Calu3 (cell line): ENCODE data around the gene KLK10. TPM values are rescaled to one million over a fixed set of nuclear protein-coding genes. Genes with fewer than 3 reads are reported as not detected.

Source experiments
- BruUV-seq: library from RNA; stranded (reverse); fragments of 400-500 nt; replicated peaks from 2 replicates; lab custom pipeline; 2021; lab: Mats Ljungman, UMichigan
- CTCF ChIA-PET: fragments of 300-600 bp; sonication (Branson Sonifier 250); formaldehyde crosslinking; loops from one replicate; lab custom pipeline; 2022; ENCODE audit warnings: antibody characterized with exemption; lab: Charles Lee
- DNase-seq: peaks from one replicate; pipeline ENCODE4 v3.0.0; 2022
- H3K27ac Mint-ChIP-seq: one replicate; pipeline ENCODE4 v1.8.0; 2022; ENCODE audit warnings: mixed read lengths; ENCODE audit not compliant: unreplicated experiment
- H3K27me3 Mint-ChIP-seq: one replicate; pipeline ENCODE4 v1.8.0; 2022; ENCODE audit warnings: mixed read lengths; ENCODE audit not compliant: unreplicated experiment
- H3K36me3 Mint-ChIP-seq: one replicate; pipeline ENCODE4 v1.8.0; 2022; ENCODE audit warnings: mild to moderate bottlenecking, moderate library complexity, mixed read lengths; ENCODE audit not compliant: insufficient read depth, unreplicated experiment
- H3K4me1 Mint-ChIP-seq: one replicate; pipeline ENCODE4 v1.8.0; 2022; ENCODE audit warnings: mild to moderate bottlenecking, low read depth, mixed read lengths; ENCODE audit not compliant: unreplicated experiment
- H3K4me3 Mint-ChIP-seq: one replicate; pipeline ENCODE4 v1.8.0; 2022; ENCODE audit warnings: mild to moderate bottlenecking, low read depth, moderate library complexity, mixed read lengths; ENCODE audit not compliant: unreplicated experiment
- H3K9me3 Mint-ChIP-seq: one replicate; pipeline ENCODE4 v1.8.0; 2022; ENCODE audit warnings: low read depth, mixed read lengths; ENCODE audit not compliant: unreplicated experiment
- intact Hi-C: fragments of 100-400 bp; cut with micrococcal nuclease; formaldehyde crosslinking; loops from one replicate; pipeline ENCODE4 v1.10.0; 2022; ENCODE audit not compliant: unreplicated experiment
- total RNA-seq: library from RNA; stranded (reverse); gene quantifications from 2 replicates; pipeline ENCODE4 v1.2.3, GENCODE V29; 2022
- TF ChIP-seq, protein P1 (sequence below): fragments of 200-600 bp; IDR thresholded peaks from one replicate; pipeline ENCODE4 v1.8.0; 2022; ENCODE audit warnings: antibody characterized with exemption; ENCODE audit not compliant: unreplicated experiment

Gene KLK10
- total RNA-seq, 1 experiment from 2014 or later = 24.2 TPM

DNA sequence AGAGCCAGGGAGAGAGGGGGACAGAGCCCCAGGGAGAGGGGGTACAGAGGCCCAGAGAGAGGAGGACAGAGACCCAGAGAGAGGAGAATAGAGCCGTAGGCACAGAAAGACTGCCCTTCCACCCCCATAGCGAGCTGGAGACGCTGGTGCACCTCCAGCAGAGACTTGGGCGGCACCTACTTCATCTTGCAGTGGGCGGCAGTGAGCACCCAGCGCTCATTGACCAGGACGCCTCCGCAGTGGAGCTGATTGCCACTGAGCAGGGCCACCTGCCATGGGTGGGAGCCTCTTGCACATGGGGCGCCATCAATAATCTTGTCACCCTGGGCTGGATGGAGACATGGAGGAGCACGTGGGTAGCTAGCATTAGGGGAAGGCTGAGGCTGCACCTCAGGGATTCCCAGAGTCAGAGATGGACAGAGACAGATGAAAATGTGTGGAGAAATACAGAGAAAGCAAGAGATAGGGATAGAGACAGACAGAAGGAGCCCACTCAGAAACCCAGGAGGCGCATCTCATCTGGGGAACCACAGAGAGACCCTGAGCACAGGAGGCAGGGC is 37.8 kb downstream of the KLK10 start:
- CTCF ChIA-PET = no interaction called here
- peaks cover under 1% of the 10 kb centered on the region for H3K36me3 Mint-ChIP-seq
- H3K4me3 Mint-ChIP-seq = no peak overlapping the region
- no peak for DNase-seq
- TF ChIP-seq, protein P1, sequence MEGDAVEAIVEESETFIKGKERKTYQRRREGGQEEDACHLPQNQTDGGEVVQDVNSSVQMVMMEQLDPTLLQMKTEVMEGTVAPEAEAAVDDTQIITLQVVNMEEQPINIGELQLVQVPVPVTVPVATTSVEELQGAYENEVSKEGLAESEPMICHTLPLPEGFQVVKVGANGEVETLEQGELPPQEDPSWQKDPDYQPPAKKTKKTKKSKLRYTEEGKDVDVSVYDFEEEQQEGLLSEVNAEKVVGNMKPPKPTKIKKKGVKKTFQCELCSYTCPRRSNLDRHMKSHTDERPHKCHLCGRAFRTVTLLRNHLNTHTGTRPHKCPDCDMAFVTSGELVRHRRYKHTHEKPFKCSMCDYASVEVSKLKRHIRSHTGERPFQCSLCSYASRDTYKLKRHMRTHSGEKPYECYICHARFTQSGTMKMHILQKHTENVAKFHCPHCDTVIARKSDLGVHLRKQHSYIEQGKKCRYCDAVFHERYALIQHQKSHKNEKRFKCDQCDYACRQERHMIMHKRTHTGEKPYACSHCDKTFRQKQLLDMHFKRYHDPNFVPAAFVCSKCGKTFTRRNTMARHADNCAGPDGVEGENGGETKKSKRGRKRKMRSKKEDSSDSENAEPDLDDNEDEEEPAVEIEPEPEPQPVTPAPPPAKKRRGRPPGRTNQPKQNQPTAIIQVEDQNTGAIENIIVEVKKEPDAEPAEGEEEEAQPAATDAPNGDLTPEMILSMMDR = no peak
- H3K4me1 Mint-ChIP-seq = peaks cover 45% of the 10 kb centered on the region
- H3K9me3 Mint-ChIP-seq = no peaks in the 10 kb centered on the region
- H3K27me3 Mint-ChIP-seq = peaks cover 18% of the 10 kb centered on the region
- intact Hi-C loops = no loop called here
- H3K27ac Mint-ChIP-seq = peak overlapping the region; percentile 62
- no TSS peak for BruUV-seq

DNA sequence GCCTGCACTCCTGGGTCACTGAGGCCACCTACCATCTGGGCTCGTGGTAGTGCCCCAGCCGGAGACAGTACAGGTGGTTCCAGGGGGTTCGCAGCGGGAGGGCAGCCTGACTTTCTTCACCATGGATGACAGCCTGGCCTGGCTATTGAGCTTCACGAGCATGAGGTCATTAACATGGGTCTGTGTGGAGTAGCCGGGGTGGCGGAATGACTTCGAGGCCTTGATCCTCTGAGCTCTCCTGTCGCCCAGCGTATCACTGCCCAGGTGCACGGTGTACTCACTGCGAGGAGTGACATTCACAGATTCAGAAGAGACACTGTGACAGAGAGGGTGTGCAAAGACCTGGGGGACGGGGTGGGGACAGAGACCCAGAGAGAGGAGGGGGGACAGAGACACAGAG is 39.3 kb downstream of the KLK10 start:
- H3K27ac Mint-ChIP-seq = peak overlapping the region; percentile 62
- CTCF ChIA-PET = interaction anchor here (0.9 kb wide), 1 partner anchor 22 kb away, joined by 4 read pairs; no protein-coding TSS in a partner anchor
- H3K9me3 Mint-ChIP-seq = no peaks in the 10 kb centered on the region
- DNase-seq = no peak
- no TSS peak for BruUV-seq
- intact Hi-C loops = no loop called here
- TF ChIP-seq, protein P1 = no peak
- peaks cover 18% of the 10 kb centered on the region for H3K27me3 Mint-ChIP-seq
- peaks cover 56% of the 10 kb centered on the region for H3K4me1 Mint-ChIP-seq
- H3K36me3 Mint-ChIP-seq = peaks cover 13% of the 10 kb centered on the region
- no peak overlapping the region for H3K4me3 Mint-ChIP-seq

DNA sequence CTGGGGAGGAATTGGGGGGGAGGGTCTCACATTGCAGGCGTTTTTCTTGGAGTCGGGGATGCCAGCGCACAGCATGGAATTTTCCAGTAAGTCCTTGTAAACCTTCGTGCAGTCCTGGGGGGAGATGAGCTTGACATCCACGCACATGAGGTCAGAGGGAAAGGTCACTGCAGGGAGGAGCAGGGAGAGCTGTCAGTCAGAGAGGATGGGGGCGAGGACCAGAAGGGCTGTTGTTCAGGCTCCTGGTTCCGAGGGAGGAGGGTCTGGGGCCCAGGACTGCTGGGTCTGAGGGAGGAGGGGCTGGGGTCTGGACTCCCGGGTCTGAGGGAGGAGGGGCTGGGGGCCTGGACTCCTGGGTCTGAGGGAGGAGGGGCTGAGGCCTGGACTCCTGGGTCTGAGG is 39.8 kb downstream of the KLK10 start:
- H3K4me1 Mint-ChIP-seq = peaks cover 56% of the 10 kb centered on the region
- DNase-seq = no peak
- peaks cover 18% of the 10 kb centered on the region for H3K27me3 Mint-ChIP-seq
- peaks cover 13% of the 10 kb centered on the region for H3K36me3 Mint-ChIP-seq
- no TSS peak for BruUV-seq
- no peak overlapping the region for H3K27ac Mint-ChIP-seq
- H3K9me3 Mint-ChIP-seq = no peaks in the 10 kb centered on the region
- intact Hi-C loops = no loop called here
- CTCF ChIA-PET = interaction anchor here (0.9 kb wide), 1 partner anchor 23 kb away, joined by 4 read pairs; no protein-coding TSS in a partner anchor
- H3K4me3 Mint-ChIP-seq = no peak overlapping the region
- TF ChIP-seq, protein P1 = no peak

DNA sequence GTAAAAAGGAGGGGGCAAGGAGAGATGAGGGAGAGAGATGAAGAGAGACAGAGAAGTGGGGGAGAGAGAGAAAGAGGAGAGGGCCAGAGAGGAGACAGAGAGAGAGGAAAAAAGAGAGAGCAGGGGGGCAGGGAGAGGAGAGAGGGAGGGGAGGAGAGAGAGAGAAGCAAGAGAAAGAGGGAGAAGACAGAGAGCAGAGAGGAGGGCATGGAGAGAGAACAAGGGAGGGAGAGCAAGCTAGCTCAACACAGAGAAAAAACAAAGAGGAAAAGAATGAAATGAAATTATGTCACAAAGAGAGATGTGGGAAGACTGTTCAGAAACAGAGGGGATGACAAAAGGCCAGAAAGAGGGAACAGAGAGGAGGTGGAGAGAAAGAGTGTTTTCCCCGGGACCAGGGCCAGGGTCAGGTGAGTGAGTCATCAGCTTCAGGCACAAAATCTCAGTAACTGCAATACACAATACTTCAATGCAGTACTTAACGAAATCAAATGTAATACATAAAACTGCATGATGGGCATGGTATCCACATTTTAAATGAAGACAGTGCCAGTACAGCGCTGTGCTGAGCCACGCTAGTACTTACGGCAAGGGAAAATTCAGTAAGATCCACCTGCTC is 40.6 kb downstream of the KLK10 start:
- CTCF ChIA-PET = interaction anchor here (0.6 to 1.4 kb wide), 3 partner anchors 13 to 39 kb away, joined by 3 to 5 read pairs (median 4); no protein-coding TSS in a partner anchor
- H3K4me3 Mint-ChIP-seq = no peak overlapping the region
- intact Hi-C loops = no loop called here

More for the DNA sequence above, 40.6 kb downstream of the KLK10 start:
- Mint-ChIP-seq H3K4me1 (peaks cover 56% of the 10 kb centered on the region), H3K27ac (peak overlapping the region; percentile 12), H3K9me3 (no peaks in the 10 kb centered on the region), H3K36me3 (peaks cover 13% of the 10 kb centered on the region), H3K27me3 (peaks cover 18% of the 10 kb centered on the region)
- TF ChIP-seq, protein P1 = no peak
- DNase-seq = peak; percentile 56
- no TSS peak for BruUV-seq
